ENCODE results near the gene YAE1.

GRCh38 chr7:39532832-39533231, 33.4 kb upstream of the YAE1 start:
- TF ChIP-seq CTCF (IDR thresholded peaks at IDR 0.05) (no peak), POLR2AphosphoS5 (IDR thresholded peaks at IDR 0.05; ENCODE audit: low read depth, low read length) (no peak), USF1 (IDR thresholded peaks at IDR 0.05; ENCODE audit: borderline replicate concordance, low read depth) (no peak), SIN3A (IDR thresholded peaks at IDR 0.05; ENCODE audit: borderline replicate concordance, low read depth, low read length) (no peak), EP300 (IDR thresholded peaks at IDR 0.05; ENCODE audit: borderline replicate concordance in 1 of 2, low read depth in 1 of 2, low read length in 1 of 2) (no peak), NFIC (IDR thresholded peaks at IDR 0.05; ENCODE audit: borderline replicate concordance) (no peak), YY1 (IDR thresholded peaks at IDR 0.05; ENCODE audit: low read depth) (no peak), TEAD4 (IDR thresholded peaks at IDR 0.05; ENCODE audit: borderline replicate concordance, insufficient read depth) (no peak)

Data from SK-N-SH (cell line).